Measurements from ENCODE around the gene POP7.
A peak's percentile ranks its signal among the peaks of the same experiment; 100 is the strongest.
"Not testable (repeated sequence)": the region's sequence is repeated elsewhere in the genome, so short reads cannot be mapped to it uniquely, and the experiment has no call there.

POP7 gene

GRCh38 chr7:100705753-100706671, at the start of gene POP7:
Gene POP7 (plus strand): TSS chr7:100706121. CDS start chr7:100706831, 710 bp downstream.
- peak; percentile 96 for DNase-seq

- peak; percentile 17 for DNase-seq
Measured at GRCh38 chr7:100662194-100662776, 43.6 kb upstream of the POP7 start.

GRCh38 chr7:100665168-100665726, 40.7 kb upstream of the POP7 start:
- no peak for DNase-seq

GRCh38 chr7:100667331-100668068, 38.4 kb upstream of the POP7 start:
- DNase-seq = no peak

GRCh38 chr7:100668069-100668449, 37.9 kb upstream of the POP7 start:
- DNase-seq = no peak

GRCh38 chr7:100669106-100669505, 36.8 kb upstream of the POP7 start:
- not testable (repeated sequence) for DNase-seq

- no peak for DNase-seq
Measured at GRCh38 chr7:100670074-100670473, 35.8 kb upstream of the POP7 start.

- DNase-seq = no peak
Measured at GRCh38 chr7:100671353-100672327, 34.3 kb upstream of the POP7 start.

GRCh38 chr7:100673302-100673941, 32.5 kb upstream of the POP7 start, which contains the start of gene GNB2:
Gene GNB2 (plus strand): TSS chr7:100673740. CDS start chr7:100676266, 2,526 bp downstream.
- peak; percentile 94 for DNase-seq

- DNase-seq = no peak
Measured at GRCh38 chr7:100673942-100674410, 31.9 kb upstream of the POP7 start.

GRCh38 chr7:100674411-100675104, 31.4 kb upstream of the POP7 start:
- no peak for DNase-seq

- no peak for DNase-seq
Measured at GRCh38 chr7:100675105-100675451, 30.8 kb upstream of the POP7 start.

GRCh38 chr7:100675581-100676350, 30.2 kb upstream of the POP7 start:
- peak; percentile 19 for DNase-seq

- no peak for DNase-seq
Measured at GRCh38 chr7:100676501-100677306, 29.2 kb upstream of the POP7 start.

- no peak for DNase-seq
Measured at GRCh38 chr7:100677308-100678267, 28.3 kb upstream of the POP7 start.

- no peak for DNase-seq
Measured at GRCh38 chr7:100678291-100678984, 27.5 kb upstream of the POP7 start.

All from DMS79 (cell line).